ENCODE data around the gene HPN. TPM values are rescaled to one million over a fixed set of nuclear protein-coding genes. Genes with fewer than 3 reads are reported as not detected.
"Not testable (repeated sequence)": the region's sequence is repeated elsewhere in the genome, so short reads cannot be mapped to it uniquely, and the experiment has no call there.

HPN gene
- total RNA-seq, 4 donors from 2014 or later, result 0.67 to 1.4 TPM; not detected in 2

DNA sequence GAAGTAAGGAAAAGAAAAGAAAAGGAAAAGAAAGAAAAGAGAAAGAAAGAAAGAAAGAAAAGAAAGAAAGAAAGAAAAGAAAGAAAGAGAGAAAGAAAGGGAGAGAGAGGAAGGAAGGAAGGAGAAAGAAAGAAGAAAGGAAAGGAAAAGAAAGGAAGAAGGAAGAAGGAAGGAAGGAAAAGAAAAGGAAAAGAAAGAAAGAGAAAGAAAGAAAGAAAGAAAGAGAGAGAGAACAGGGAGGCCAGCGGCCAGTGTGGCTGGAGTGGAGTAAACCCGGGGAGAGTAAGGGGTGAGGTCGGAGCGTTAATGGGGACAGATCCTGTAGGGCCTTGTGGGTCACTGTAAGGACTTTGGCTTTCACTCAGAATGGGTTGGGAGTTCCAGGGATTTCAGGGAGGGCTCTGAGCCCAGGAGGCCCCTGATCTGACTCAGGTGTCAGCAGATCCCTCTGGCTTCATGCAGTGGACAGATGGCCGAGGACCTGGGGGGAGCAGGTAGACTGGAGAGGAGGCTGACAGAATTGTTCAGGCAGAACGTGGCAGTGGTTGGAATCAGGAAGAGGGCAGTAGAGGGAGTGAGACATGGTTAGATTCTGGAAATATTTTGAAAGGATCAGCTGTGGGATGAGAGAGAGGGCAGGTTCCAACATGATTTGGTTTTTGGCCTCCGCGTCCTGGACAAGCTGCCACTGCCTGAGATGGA lies 54.3 kb downstream of the HPN start:
- no peak overlapping the region for H3K4me3 ChIP-seq
- DNase-seq, result no peak
- TF ChIP-seq POLR2A (IDR thresholded peaks at IDR 0.05), result no peak
- no peaks in the 10 kb centered on the region for H3K36me3 ChIP-seq
- H3K27me3 ChIP-seq, result no peaks in the 10 kb centered on the region
- peaks cover 0 to 2% (median 0%) of the 10 kb centered on the region in 4 donors for H3K4me1 ChIP-seq
- H3K9me3 ChIP-seq, result no peaks in the 10 kb centered on the region
- H3K27ac ChIP-seq, result no peak overlapping the region

GRCh38 chr19:35098413-35099049 lies 57.0 kb downstream of the HPN start:
- Histone ChIP-seq H3K9me3 (no peaks in the 10 kb centered on the region), H3K4me1 (no peaks in the 10 kb centered on the region), H3K4me3 (no peak overlapping the region), H3K27ac (no peak overlapping the region), H3K36me3 (no peaks in the 10 kb centered on the region), H3K27me3 (no peaks in the 10 kb centered on the region)
- TF ChIP-seq, protein P1, sequence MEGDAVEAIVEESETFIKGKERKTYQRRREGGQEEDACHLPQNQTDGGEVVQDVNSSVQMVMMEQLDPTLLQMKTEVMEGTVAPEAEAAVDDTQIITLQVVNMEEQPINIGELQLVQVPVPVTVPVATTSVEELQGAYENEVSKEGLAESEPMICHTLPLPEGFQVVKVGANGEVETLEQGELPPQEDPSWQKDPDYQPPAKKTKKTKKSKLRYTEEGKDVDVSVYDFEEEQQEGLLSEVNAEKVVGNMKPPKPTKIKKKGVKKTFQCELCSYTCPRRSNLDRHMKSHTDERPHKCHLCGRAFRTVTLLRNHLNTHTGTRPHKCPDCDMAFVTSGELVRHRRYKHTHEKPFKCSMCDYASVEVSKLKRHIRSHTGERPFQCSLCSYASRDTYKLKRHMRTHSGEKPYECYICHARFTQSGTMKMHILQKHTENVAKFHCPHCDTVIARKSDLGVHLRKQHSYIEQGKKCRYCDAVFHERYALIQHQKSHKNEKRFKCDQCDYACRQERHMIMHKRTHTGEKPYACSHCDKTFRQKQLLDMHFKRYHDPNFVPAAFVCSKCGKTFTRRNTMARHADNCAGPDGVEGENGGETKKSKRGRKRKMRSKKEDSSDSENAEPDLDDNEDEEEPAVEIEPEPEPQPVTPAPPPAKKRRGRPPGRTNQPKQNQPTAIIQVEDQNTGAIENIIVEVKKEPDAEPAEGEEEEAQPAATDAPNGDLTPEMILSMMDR (IDR thresholded peaks at IDR 0.05), result no peak
- TF ChIP-seq POLR2A (IDR thresholded peaks at IDR 0.05), result no peak
- DNase-seq, result no peak

DNA sequence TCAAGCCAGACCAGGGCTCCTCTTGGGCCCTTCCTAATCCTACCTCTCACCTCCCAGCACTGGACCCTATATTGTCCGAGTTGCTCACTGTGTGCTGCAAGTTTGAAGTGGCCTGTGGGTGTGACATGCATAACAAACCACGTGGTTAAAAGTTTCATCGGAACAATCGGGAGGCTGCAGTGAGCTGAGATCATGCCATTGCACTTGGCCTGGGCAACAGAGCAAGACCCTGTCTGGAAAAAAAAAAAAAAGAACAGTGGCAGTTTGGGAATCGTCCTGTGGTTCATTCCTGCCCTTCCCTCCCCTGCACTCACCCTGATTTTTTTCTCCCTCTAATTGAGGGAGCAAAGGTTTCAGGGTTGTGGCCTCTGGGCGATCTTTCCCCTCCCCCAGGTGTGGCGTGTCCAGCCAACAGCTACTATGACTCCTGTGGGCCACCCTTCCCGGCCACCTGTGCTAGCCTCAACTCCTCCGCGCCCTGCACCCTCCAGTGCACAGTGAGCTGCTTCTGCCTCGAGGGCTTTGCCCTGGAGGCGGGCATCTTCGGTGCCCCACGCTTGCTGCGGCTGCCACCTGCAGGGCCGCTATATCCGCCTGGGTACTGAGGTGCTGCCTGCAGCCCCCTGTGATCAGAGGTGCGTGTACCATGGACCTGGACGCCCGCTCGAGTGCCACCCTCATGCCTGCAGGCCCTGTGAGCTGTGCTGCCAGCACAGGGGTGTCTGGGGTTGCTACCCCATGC lies 57.8 kb downstream of the HPN start:
- Histone ChIP-seq H3K36me3 (no peaks in the 10 kb centered on the region), H3K4me3 (no peak overlapping the region), H3K4me1 (no peaks in the 10 kb centered on the region), H3K27me3 (no peaks in the 10 kb centered on the region), H3K9me3 (no peaks in the 10 kb centered on the region), H3K27ac (no peak overlapping the region)
- TF ChIP-seq POLR2A (IDR thresholded peaks at IDR 0.05), result no peak
- TF ChIP-seq, protein P1 (IDR thresholded peaks at IDR 0.05), result no peak
- no peak for DNase-seq

DNA sequence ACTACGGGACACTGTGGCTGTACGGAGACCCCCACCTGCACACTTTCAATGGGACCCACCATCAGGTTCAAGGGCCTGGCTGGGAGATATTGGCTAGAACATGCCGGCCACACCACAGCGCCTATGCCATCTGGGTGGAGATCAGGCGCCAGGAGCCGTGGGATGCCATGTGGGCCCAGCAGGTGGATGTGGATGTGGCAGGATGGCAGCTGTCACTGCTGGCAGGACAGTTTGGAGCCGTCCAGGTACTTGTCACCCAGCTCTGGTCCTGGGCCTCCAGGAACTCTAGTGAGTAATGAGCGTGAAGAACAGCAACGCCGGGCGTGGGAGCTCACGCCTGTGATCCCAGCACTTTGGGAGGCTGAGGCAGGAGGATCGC lies 58.4 kb downstream of the HPN start:
- Histone ChIP-seq H3K4me1 (no peaks in the 10 kb centered on the region), H3K9me3 (no peaks in the 10 kb centered on the region), H3K36me3 (no peaks in the 10 kb centered on the region), H3K27me3 (no peaks in the 10 kb centered on the region), H3K4me3 (no peak overlapping the region), H3K27ac (no peak overlapping the region)
- no peak for TF ChIP-seq POLR2A (IDR thresholded peaks at IDR 0.05)
- TF ChIP-seq, protein P1 (IDR thresholded peaks at IDR 0.05), result no peak
- DNase-seq, result no peak

- no peak overlapping the region for H3K27ac ChIP-seq
- no peak for DNase-seq
Measured at GRCh38 chr19:35100588-35101533, 59.3 kb downstream of the HPN start.

DNA sequence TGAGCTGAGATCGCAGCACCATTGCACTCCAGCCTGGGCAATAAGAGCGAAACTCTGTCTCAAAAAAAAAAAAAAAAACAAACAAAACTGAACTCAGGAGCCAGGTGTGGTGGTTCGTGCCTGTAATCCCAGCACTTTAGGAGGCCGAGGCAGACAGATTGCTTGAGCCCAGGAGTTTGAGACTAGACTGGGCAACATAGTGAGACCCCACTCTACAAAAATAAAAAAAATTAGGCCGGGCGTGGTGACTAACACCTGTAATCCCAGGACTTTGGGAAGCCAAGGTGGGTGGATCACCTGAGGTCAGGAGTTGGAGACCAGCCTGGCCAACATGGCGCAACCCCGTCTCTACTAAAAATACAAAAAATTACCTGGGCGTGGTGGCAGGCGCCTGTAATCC lies 60.4 kb downstream of the HPN start:
- not testable (repeated sequence) for DNase-seq, H3K4me1 ChIP-seq

More at GRCh38 chr19:35100588-35101533, 59.3 kb downstream of the HPN start:
- Histone ChIP-seq H3K27me3 (no peaks in the 10 kb centered on the region), H3K36me3 (no peaks in the 10 kb centered on the region), H3K9me3 (no peaks in the 10 kb centered on the region), H3K4me3 (no peak overlapping the region), H3K4me1 (no peaks in the 10 kb centered on the region)
- TF ChIP-seq POLR2A (IDR thresholded peaks at IDR 0.05), result no peak
- TF ChIP-seq, protein P1 (IDR thresholded peaks at IDR 0.05), result no peak

GRCh38 chr19:35103614-35104013 lies 62.1 kb downstream of the HPN start:
- not testable (repeated sequence) for H3K9me3 ChIP-seq, H3K27ac ChIP-seq, H3K4me3 ChIP-seq, H3K36me3 ChIP-seq, H3K27me3 ChIP-seq, H3K4me1 ChIP-seq, DNase-seq

More for the DNA sequence above, 60.4 kb downstream of the HPN start:
- not testable (repeated sequence) for H3K36me3 ChIP-seq, H3K4me3 ChIP-seq, H3K27ac ChIP-seq, H3K27me3 ChIP-seq, H3K9me3 ChIP-seq

All from Peyer's patch (tissue), 4 donors.